ENCODE data around the gene HHAT. TPM values are rescaled to one million over a fixed set of nuclear protein-coding genes. Genes with fewer than 3 reads are reported as not detected.

Gene HHAT
- total and polyA plus RNA-seq, 2 of the 4 experiments (the other 2 are of a cell fraction): 1.7 to 2.5 TPM

GRCh38 chr1:210332719-210333398, 4.2 kb downstream of the HHAT start:
- Histone ChIP-seq H3K4me2 (ENCODE audit: low read depth, low read length) (no peak overlapping the region), H4K8ac (ENCODE audit: low read depth in 2 of 2, low read length in 2 of 2) (no peak overlapping the region), H3K79me1 (ENCODE audit: low read depth in 1 of 2, low read length in 2 of 2) (no peaks in the 10 kb centered on the region), H2AFZ (replicated peaks; ENCODE audit: low read length, poor library complexity) (no peak overlapping the region), H3K4me3 (ENCODE audit: insufficient read depth, low read depth, low read length) (no peak overlapping the region), H4K20me1 (ENCODE audit: insufficient read depth, low read length) (no peaks in the 10 kb centered on the region), H4K91ac (ENCODE audit: insufficient read depth, low read depth, low read length) (no peak overlapping the region), H2BK120ac (ENCODE audit: low read depth, low read length) (no peak overlapping the region), H2AK9ac (replicated peaks; ENCODE audit: low read depth, low read length, poor library complexity) (no peak overlapping the region), H3K56ac (ENCODE audit: extremely low read depth, insufficient read depth, low read length) (no peak overlapping the region), H3K23ac (ENCODE audit: low read depth, low read length) (no peak overlapping the region), H3K27ac (ENCODE audit: insufficient read depth, low read length) (no peak overlapping the region), H3K9me1 (ENCODE audit: insufficient read depth, low read length) (no peaks in the 10 kb centered on the region), H3K4ac (ENCODE audit: low read depth, low read length) (no peak overlapping the region), H3K27me3 (ENCODE audit: control insufficient read depth, insufficient read depth, low read length) (0 out of 2 replicates have a peak, but pooled peaks cover 4% of the 10 kb centered on the region), H2BK20ac (ENCODE audit: low read depth, low read length) (no peak overlapping the region), H3K18ac (ENCODE audit: low read depth, low read length) (no peak overlapping the region), H3K14ac (replicated peaks; ENCODE audit: low read depth, low read length) (no peak overlapping the region), H2BK5ac (ENCODE audit: low read depth, low read length, poor library complexity, severe bottlenecking) (no peak overlapping the region), H3K36me3 (ENCODE audit: control insufficient read depth, insufficient read depth, low read length) (no peaks in the 10 kb centered on the region), H3K4me1 (ENCODE audit: control insufficient read depth, insufficient read depth, low read length) (peaks cover 2% of the 10 kb centered on the region; the same call in 1 of the 2 replicates), H2BK15ac (ENCODE audit: low read depth, low read length) (no peak overlapping the region), H3K9ac (ENCODE audit: low read depth, low read length) (no peak overlapping the region), H2AK5ac (ENCODE audit: low read depth, low read length) (no peak overlapping the region), H3K9me3 (ENCODE audit: control insufficient read depth, insufficient read depth, low read length) (no peaks in the 10 kb centered on the region), H4K5ac (ENCODE audit: low read depth, low read length) (no peak overlapping the region)
- DNase-seq (no peak), ATAC-seq (ENCODE audit: low read depth) (no peak)
- in situ Hi-C loops (cut with MboI; ENCODE audit: low sequenced_read_pairs) (no loop called here), dilution Hi-C loops (cut with HindIII; ENCODE audit: low sequenced_read_pairs, unreplicated experiment) (no loop called here), intact Hi-C loops (cut with micrococcal nuclease) (no loop called here)
- TF ChIP-seq SMC3 (IDR thresholded peaks at IDR 0.05; ENCODE audit: low read depth, low read length) (no peak), CEBPB (IDR thresholded peaks at IDR 0.05; ENCODE audit: low read depth, low read length) (no peak), CHD1 (IDR thresholded peaks at IDR 0.05; ENCODE audit: low read depth, low read length) (no peak), POLR2A (IDR thresholded peaks at IDR 0.05; ENCODE audit: low read depth, low read length) (no peak), MXI1 (IDR thresholded peaks at IDR 0.05; ENCODE audit: borderline replicate concordance, low read depth, low read length) (no peak)
- no CpG with 5 or more reads among the region's 4 CpGs for WGBS, 2 experiments (ENCODE audit: extremely low coverage in 2 of 2, insufficient read length in 1 of 2)
- ChIA-PET CTCF (no interaction called here), POLR2A (ENCODE audit: unreplicated experiment) (no interaction called here)
- no TSS peak for BruUV-seq (replicated peaks)
